MM.1S (cell line): ENCODE results near the gene PHF12.

Experiments
- EZH2phosphoT487 ChIP-seq: fragments of 300-600 bp; sonication (generic); IDR thresholded peaks from 2 replicates; pipeline ENCODE4 v1.6.1; 2018; ENCODE audit warnings: antibody characterized with exemption, low read length
- TF ChIP-seq, protein P1 (sequence below): fragments of 300-600 bp; sonication (generic); IDR thresholded peaks from 2 replicates; pipeline ENCODE4 v1.5.1; 2016; ENCODE audit warnings: antibody characterized with exemption, low read length, mixed read lengths

DNA sequence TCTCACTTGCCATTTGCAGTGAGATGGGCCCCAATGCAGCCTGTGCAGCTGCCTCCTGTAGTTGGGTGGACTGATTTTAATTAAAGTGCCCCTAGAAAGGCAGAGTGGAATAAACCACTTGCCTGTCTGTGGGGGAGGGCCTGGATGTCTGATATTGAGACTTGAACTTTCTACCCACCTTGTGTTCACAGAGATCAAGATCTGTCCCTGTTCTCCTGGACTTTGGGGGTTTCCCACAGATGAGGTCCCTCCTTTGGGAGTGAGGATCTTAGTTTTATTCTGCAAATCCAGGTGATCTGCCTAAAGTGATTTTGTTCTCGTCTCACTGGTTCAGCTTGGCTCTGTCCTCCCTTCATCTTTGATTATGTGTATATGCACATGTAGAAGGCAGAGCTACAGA is 40.8 kb downstream of the PHF12 start:
- TF ChIP-seq, protein P1, sequence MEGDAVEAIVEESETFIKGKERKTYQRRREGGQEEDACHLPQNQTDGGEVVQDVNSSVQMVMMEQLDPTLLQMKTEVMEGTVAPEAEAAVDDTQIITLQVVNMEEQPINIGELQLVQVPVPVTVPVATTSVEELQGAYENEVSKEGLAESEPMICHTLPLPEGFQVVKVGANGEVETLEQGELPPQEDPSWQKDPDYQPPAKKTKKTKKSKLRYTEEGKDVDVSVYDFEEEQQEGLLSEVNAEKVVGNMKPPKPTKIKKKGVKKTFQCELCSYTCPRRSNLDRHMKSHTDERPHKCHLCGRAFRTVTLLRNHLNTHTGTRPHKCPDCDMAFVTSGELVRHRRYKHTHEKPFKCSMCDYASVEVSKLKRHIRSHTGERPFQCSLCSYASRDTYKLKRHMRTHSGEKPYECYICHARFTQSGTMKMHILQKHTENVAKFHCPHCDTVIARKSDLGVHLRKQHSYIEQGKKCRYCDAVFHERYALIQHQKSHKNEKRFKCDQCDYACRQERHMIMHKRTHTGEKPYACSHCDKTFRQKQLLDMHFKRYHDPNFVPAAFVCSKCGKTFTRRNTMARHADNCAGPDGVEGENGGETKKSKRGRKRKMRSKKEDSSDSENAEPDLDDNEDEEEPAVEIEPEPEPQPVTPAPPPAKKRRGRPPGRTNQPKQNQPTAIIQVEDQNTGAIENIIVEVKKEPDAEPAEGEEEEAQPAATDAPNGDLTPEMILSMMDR = no peak
- TF ChIP-seq EZH2phosphoT487 = no peak
